Measurements from ENCODE around the gene OVCA2. TPM values are rescaled to one million over a fixed set of nuclear protein-coding genes. Genes with fewer than 3 reads are reported as not detected.

The OVCA2 gene
- polyA plus RNA-seq, 1 experiment = 56.7 TPM

DNA sequence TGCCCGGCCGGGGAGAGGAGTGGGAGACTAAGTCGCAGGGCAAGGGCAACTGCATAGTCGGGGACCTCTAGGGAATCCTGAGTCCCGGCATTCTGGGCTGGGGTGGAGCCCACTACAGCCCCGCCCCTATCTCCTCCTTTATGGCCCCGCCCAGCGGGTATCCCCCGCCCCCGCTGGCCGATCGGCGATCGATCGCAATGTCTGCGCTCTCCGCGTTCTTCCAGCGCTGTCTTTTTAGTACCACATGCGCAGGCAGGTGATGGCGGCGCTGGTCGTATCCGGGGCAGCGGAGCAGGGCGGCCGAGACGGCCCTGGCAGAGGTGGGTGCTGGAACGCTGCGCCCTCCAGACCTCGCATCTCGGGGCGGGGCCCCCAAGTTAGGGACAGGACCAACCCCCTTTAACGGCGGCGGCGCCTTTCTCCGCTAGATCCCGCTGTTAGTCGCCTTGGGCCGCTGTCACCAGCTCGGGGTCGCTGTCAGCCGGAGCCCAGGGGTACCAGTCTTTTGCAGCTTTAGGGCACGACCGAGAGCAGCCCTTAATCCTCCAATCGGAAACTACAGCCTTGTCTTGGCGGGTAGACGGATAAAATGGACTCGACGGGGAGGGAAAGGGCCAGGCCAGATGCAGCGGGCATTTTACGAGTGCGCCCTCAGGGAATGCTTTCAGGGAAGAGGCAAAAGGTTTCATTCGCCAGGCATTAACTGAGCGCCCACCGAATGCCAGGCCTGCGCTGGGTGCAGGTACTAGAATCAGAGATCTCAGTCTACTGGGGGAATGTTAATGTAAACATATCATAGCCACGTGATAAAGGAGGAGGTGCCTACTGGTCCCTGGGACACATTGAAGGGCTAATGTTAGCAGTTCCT, 11.7 kb upstream of the OVCA2 start, which contains the start of gene DPH1:
DPH1 (plus strand) TSS at position 243 of the 868 bp plus-strand sequence; CDS start at position 260, 17 bp downstream.
- ChIA-PET CTCF (interaction anchor here (3.6 to 5.0 kb wide), 3 partner anchors 11 to 120 kb away, joined by 12 to 40 read pairs (median 17); partner anchors contain the start of genes HIC1 and OVCA2), POLR2A (interaction anchor here (0.6 kb wide), 1 partner anchor 127 kb away, joined by 9 read pairs; no protein-coding TSS in a partner anchor)
- peak within 1 kb of the TSS; percentile 76 for H3K4me3 ChIP-seq (ENCODE audit: low read depth, low read length)
- H3K36me3 ChIP-seq (ENCODE audit: control insufficient read depth, insufficient read depth, low read length) = peaks cover 4% of the 10 kb centered on the region; the same call in 1 of the 2 replicates
- TF ChIP-seq, protein P1, sequence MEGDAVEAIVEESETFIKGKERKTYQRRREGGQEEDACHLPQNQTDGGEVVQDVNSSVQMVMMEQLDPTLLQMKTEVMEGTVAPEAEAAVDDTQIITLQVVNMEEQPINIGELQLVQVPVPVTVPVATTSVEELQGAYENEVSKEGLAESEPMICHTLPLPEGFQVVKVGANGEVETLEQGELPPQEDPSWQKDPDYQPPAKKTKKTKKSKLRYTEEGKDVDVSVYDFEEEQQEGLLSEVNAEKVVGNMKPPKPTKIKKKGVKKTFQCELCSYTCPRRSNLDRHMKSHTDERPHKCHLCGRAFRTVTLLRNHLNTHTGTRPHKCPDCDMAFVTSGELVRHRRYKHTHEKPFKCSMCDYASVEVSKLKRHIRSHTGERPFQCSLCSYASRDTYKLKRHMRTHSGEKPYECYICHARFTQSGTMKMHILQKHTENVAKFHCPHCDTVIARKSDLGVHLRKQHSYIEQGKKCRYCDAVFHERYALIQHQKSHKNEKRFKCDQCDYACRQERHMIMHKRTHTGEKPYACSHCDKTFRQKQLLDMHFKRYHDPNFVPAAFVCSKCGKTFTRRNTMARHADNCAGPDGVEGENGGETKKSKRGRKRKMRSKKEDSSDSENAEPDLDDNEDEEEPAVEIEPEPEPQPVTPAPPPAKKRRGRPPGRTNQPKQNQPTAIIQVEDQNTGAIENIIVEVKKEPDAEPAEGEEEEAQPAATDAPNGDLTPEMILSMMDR (IDR thresholded peaks at IDR 0.05; ENCODE audit: insufficient read depth, low read depth, low read length) = no peak
- H3K27me3 ChIP-seq (ENCODE audit: control insufficient read depth, insufficient read depth, low read length) = no peaks in the 10 kb centered on the region
- DNase-seq (ENCODE audit: low read depth) = no peak

DNA sequence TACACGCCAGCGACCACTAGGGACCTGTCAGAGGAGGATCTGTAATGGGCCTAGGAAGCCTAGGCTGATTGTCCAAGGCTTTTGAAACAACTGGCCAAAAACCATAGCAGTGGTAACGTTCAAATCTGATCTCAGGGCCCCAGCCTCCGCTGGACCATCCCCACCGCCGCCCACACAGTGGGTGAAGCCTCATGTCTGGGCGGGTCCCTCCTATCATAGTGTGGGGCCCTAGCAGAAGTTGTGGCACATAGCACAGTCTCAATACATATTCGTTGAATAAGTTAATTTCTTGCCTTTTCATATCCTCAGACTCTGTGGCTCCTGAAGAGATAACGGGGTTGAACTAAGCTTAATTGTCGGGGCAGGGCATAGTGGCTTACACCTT, 11.1 kb upstream of the OVCA2 start:
- CTCF ChIA-PET = interaction anchor here (3.6 to 5.0 kb wide), 3 partner anchors 10 to 121 kb away, joined by 12 to 40 read pairs (median 17); partner anchors contain the start of genes HIC1 and OVCA2
- DNase-seq (ENCODE audit: low read depth) = no peak
- TF ChIP-seq, protein P1 (IDR thresholded peaks at IDR 0.05; ENCODE audit: insufficient read depth, low read depth, low read length) = peak; percentile 71
- Histone ChIP-seq H3K27me3 (ENCODE audit: control insufficient read depth, insufficient read depth, low read length) (no peaks in the 10 kb centered on the region), H3K4me3 (ENCODE audit: low read depth, low read length) (peak overlapping the region; percentile 76), H3K36me3 (ENCODE audit: control insufficient read depth, insufficient read depth, low read length) (peaks cover 6% of the 10 kb centered on the region)
- POLR2A ChIA-PET = no interaction called here

DNA sequence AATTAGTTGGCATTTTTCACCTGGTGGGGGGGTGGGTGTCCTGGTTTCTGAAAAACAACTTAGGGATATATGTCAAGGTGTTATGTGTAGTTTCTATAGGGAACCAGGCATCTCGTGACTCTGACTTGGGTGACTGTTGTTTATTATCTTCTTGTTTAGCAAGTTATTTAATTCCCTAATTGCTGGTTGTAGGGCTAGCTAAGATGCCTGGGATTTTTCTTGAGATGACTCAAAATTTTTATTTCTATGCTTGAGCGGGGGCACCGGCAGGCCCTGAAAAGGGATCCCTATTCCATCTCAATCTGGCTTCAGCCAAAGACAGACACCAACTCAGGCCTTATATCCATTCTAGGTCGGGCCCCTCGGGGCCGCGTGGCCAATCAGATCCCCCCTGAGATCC, 8.7 kb upstream of the OVCA2 start:
- TF ChIP-seq, protein P1 (IDR thresholded peaks at IDR 0.05; ENCODE audit: insufficient read depth, low read depth, low read length) = no peak
- CTCF ChIA-PET = interaction anchor here (1.1 to 3.8 kb wide), 8 partner anchors 8 to 212 kb away, joined by 3 to 17 read pairs (median 6); partner anchors contain the start of genes HIC1 and OVCA2
- no peak for DNase-seq (ENCODE audit: low read depth)
- no peak overlapping the region for H3K4me3 ChIP-seq (ENCODE audit: low read depth, low read length)
- H3K27me3 ChIP-seq (ENCODE audit: control insufficient read depth, insufficient read depth, low read length) = no peaks in the 10 kb centered on the region
- H3K36me3 ChIP-seq (ENCODE audit: control insufficient read depth, insufficient read depth, low read length) = peaks cover 23% of the 10 kb centered on the region
- POLR2A ChIA-PET = interaction anchor here (0.6 kb wide), 1 partner anchor 124 kb away, joined by 4 read pairs; no protein-coding TSS in a partner anchor

DNA sequence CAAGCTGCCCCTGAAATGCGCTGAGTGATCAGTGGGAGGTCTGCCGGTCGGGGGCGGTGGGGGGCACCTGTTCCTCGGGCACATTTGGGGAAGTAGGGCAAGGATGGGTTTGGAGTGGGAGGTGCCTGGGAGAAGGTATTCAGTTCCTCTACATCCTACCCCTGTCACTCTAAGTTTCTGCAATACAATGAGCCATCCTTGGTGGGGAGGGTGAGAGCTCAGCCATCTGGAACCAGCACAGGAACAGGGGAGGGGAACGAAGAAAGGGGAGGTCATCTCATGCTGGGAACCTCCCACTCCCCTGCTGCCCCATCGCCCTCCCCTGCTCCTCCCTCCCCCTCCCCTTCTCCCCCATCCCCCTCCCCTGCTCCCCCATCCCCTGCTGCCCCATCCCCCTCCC, 7.7 kb upstream of the OVCA2 start:
- TF ChIP-seq, protein P1 (IDR thresholded peaks at IDR 0.05; ENCODE audit: insufficient read depth, low read depth, low read length) = no peak
- ChIA-PET CTCF (interaction anchor here (0.6 to 2.1 kb wide), 5 partner anchors 10 to 242 kb away, joined by 3 to 6 read pairs (median 4); no protein-coding TSS in a partner anchor), POLR2A (no interaction called here)
- DNase-seq (ENCODE audit: low read depth) = no peak
- no peak overlapping the region for H3K4me3 ChIP-seq (ENCODE audit: low read depth, low read length)
- H3K36me3 ChIP-seq (ENCODE audit: control insufficient read depth, insufficient read depth, low read length) = peaks cover 28% of the 10 kb centered on the region
- H3K27me3 ChIP-seq (ENCODE audit: control insufficient read depth, insufficient read depth, low read length) = no peaks in the 10 kb centered on the region
